CD4-positive, alpha-beta T cell treated with Interleukin-1 beta for 1 hour (primary cell): ENCODE data around the gene TMEM198.

Source experiments
- DNase-seq, 2 donors: peaks; one replicate each; pipeline ENCODE4 v3.0.0-alpha.2; 2020 to 2022

Gene TMEM198

DNA sequence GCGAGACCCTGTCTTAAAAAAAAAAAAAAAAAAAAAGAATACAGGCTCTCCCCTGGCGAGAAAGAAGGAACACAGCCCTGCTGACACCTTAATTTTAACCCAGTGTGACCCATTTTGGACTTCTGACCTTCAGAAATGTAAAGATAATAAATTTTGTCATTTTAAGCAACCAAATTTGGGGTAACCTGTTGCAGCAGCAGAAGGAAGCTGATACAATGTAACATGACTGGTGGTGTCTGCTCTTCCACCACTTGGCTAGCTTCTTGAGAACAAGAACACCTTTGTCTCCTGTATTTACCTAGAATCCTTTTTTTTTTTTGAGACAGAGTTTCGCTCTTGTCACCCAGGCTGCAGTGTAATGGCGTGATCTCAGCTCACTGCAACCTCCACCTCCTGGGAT lies 47.3 kb downstream of the TMEM198 start:
- no peak for DNase-seq

DNA sequence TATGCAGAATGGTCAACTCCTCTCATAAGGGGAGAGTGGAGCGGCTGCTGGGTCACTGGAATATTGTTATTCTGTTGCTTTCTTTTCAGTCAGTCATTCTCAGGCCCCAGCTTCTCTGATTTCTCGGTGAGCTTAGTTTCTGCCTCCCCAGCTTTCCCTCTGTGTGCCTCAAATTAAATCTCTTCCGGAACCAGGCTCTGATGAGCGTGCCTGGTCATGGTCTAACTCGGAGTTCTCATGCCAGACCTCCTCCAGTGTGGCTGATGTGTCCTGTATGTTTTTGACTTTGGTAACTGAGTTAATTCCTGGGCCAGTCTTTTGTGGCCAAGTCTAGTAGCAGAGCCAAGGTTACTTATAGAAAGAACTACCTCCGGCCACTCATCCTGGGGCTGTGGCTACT lies 48.9 kb downstream of the TMEM198 start:
- no peak for DNase-seq

DNA sequence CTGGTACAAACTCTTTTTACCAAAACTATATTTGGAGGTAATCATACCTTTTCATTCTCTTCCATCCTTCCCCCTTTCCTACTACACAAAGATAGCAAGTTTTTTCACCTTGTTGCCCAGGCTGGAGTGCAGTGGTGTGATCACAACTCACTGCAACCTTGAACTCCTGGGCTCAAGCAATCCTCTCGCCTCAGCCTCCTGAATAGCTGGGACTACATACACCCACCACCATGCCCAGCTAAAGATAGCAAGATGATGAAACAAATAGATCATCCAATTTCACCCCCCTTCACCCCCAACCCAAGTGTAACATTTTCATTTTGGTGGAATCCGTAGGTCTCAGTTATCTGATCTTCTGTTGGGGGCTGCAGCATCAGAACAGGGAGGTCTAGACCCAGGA lies 49.3 kb downstream of the TMEM198 start:
- no peak for DNase-seq

DNA sequence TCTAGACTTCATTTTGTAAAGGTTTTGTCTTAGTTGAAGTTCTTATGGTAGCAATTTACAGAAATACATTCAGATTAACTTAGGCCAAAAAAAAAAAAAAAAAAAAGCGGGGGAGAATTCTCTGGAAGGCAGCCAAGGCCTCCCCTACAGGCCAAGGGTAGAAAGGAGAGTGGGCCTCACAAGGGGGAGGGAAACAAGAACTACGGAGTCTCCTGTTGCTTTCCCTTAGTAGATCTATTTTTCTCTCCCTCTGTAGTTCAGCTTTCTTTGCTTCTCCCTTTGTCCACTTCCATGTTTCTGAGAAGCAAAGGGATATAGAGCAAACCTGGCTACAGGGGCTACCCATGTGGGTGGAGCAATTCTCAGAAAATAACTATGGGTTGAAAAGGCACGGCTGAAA lies 51.4 kb downstream of the TMEM198 start:
- no peak for DNase-seq

DNA sequence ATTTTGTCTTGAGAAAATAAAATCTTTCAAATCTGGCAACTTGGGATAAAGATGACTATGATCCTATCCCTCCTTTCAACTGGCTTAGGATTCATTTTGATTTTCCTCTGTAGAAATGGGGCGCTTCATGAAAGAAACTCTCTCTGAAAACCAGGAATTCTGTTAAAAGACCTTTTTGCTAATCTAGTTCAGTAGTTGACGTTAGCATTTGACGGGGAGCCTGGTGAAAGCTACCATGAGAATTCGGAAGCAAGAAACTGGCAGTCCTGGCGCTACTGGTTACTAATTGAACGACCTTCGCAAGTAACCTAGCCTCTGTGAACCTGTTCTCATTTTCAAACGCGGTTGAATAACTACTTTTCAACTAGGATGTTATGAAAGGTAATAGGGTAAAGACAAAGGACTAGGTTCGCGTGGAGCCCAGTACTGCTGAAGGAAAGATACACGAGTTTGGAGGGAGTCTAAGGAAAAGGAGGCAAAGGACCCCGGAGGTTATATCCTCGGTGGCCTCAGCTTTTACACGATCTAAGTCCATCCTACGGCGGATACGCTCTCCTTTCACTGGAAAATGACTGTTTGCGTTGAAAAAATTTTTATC lies 53.2 kb downstream of the TMEM198 start:
- DNase-seq, result no peak

DNA sequence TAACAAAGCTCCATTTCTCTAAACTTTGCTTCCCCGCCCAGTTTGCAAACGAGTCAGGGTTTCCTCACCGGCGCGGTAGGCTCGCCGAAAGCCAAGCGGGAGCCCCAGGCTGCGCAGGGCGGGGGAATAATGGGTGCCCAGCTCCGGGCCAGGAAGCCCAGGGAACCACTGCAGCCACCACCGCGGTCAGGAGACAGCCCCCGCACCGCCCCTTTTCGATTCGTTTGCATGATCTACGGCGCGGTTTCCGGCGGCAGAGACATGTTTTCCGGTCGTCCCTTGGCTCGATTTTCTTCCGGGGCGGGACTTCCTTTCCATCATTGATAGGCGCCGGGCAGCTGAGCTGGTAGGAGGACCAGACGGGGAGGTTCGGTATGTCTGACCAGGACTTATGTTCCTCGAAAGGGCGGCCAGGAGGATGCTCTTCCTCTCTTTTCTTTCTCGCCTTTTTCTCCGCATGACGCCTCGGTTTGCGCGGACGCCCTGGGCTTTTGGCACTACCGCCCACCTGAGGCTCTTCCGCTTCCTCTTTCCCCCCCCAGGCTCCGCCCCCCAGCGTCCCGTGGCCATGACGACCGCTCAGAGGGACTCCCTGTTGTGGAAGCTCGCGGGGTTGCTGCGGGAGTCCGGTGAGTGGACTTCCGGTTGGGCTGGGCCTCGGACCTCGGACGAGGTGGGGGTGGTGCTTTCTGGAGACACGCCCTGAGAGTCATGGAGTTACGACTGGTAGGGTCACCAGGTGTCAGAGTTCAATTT lies 53.9 kb downstream of the TMEM198 start, which contains the start of gene STK11IP:
TSS of gene STK11IP (plus strand) at position 306 of the 756 bp plus-strand sequence. CDS start at position 569, 263 bp downstream.
- peak; percentile 87 to 89 for DNase-seq

DNA sequence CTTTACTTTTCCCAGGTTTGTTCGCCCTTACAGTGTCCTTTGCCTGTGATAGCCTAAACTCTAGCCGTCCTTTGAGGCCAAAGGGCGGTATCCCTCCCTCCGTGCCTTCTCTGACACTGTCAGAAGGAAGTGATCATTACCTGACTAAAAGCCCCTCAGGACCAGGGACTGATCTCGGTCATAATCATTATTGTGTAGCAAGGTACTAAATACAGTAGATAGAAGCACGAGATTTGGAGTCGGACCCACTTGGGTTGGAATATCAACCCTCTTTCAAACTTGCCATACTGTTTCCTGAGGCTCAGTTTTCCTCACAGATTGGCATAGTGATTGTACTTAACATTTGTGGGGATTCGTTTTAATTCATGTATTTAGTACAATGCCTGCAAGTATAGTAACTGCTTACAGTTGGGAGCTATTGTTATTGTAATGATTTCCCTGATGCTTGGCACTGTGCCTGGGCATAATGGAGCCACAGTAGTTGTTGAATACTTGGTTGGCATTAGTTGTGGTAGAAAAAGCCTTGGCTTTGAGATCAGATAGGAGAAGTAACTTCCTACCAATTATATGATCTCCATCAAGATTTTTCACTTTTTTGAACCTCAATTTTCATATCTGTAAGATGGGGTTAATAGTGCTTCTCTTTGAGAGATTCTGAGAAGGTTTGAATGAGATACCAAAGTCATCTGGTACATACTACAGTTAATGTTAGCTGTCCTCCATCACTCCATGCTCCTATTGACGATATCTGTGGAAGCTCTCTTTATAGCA lies 54.7 kb downstream of the TMEM198 start:
- no peak for DNase-seq
